NCI-H524 (cell line): ENCODE data around the gene RBMS1.
"Not testable (repeated sequence)": the region's sequence is repeated elsewhere in the genome, so short reads cannot be mapped to it uniquely, and the experiment has no call there.

ENCODE experiments used
- DNase-seq, 2 experiments: peaks; one replicate each; lab custom pipeline; 2025; lab: John Stamatoyannopoulos, UW

The RBMS1 gene

GRCh38 chr2:160381425-160381951, 112.1 kb downstream of the RBMS1 start:
- DNase-seq: no peak

- no peak for DNase-seq
Observed at GRCh38 chr2:160380611-160381010, 113.0 kb downstream of the RBMS1 start.

- no peak for DNase-seq
Observed at GRCh38 chr2:160380000-160380570, 113.5 kb downstream of the RBMS1 start.

GRCh38 chr2:160379399-160379798, 114.2 kb downstream of the RBMS1 start:
- DNase-seq: no peak

GRCh38 chr2:160377204-160377995, 116.2 kb downstream of the RBMS1 start:
- no peak for DNase-seq

- DNase-seq: no peak
Observed at GRCh38 chr2:160376576-160376975, 117.0 kb downstream of the RBMS1 start.

- no peak for DNase-seq
Observed at GRCh38 chr2:160375802-160376469, 117.7 kb downstream of the RBMS1 start.

GRCh38 chr2:160375037-160375436, 118.6 kb downstream of the RBMS1 start:
- DNase-seq: no peak

- DNase-seq: no peak
Observed at GRCh38 chr2:160373666-160374065, 119.9 kb downstream of the RBMS1 start.

GRCh38 chr2:160373263-160373662, 120.3 kb downstream of the RBMS1 start:
- DNase-seq: no peak

- no peak for DNase-seq
Observed at GRCh38 chr2:160372585-160372984, 121.0 kb downstream of the RBMS1 start.

- no peak for DNase-seq
Observed at GRCh38 chr2:160372010-160372356, 121.6 kb downstream of the RBMS1 start.

- no peak for DNase-seq
Observed at GRCh38 chr2:160371251-160372009, 122.2 kb downstream of the RBMS1 start.

- no peak for DNase-seq
Observed at GRCh38 chr2:160368988-160369930, 124.3 kb downstream of the RBMS1 start.

GRCh38 chr2:160367887-160368286, 125.7 kb downstream of the RBMS1 start:
- DNase-seq: no peak

- not testable (repeated sequence) for DNase-seq
Observed at GRCh38 chr2:160367139-160367538, 126.5 kb downstream of the RBMS1 start.

GRCh38 chr2:160366474-160366873, 127.1 kb downstream of the RBMS1 start:
- DNase-seq: no peak

GRCh38 chr2:160365716-160366367, 127.8 kb downstream of the RBMS1 start:
- no peak for DNase-seq

GRCh38 chr2:160364364-160364763, 129.2 kb downstream of the RBMS1 start:
- DNase-seq: no peak

GRCh38 chr2:160363961-160364360, 129.6 kb downstream of the RBMS1 start:
- no peak for DNase-seq

- no peak for DNase-seq
Observed at GRCh38 chr2:160363055-160363454, 130.6 kb downstream of the RBMS1 start.
